IPS-15b (cell line): ENCODE results near the gene ENAM.

Source experiments
- H3K27me3 ChIP-seq: one replicate; pipeline ENCODE4 v1.6.1; 2013; ENCODE audit warnings: low read length; ENCODE audit not compliant: control insufficient read depth, insufficient read depth
- H3K36me3 ChIP-seq: one replicate; pipeline ENCODE4 v1.6.1; 2013; ENCODE audit warnings: low read length; ENCODE audit not compliant: control insufficient read depth, insufficient read depth
- H3K4me1 ChIP-seq: one replicate; pipeline ENCODE4 v1.6.1; 2013; ENCODE audit warnings: mild to moderate bottlenecking, low read length; ENCODE audit not compliant: control insufficient read depth, insufficient read depth
- H3K4me3 ChIP-seq: one replicate; pipeline ENCODE4 v1.5.1; 2013; ENCODE audit warnings: low read depth, low read length
- H3K9ac ChIP-seq: one replicate; pipeline ENCODE4 v1.6.1; 2013; ENCODE audit warnings: low read depth, mild to moderate bottlenecking, low read length
- H3K9me3 ChIP-seq: one replicate; pipeline ENCODE4 v1.6.1; 2013; ENCODE audit warnings: mild to moderate bottlenecking, low read length; ENCODE audit not compliant: control insufficient read depth, insufficient read depth

The ENAM gene, protein sequence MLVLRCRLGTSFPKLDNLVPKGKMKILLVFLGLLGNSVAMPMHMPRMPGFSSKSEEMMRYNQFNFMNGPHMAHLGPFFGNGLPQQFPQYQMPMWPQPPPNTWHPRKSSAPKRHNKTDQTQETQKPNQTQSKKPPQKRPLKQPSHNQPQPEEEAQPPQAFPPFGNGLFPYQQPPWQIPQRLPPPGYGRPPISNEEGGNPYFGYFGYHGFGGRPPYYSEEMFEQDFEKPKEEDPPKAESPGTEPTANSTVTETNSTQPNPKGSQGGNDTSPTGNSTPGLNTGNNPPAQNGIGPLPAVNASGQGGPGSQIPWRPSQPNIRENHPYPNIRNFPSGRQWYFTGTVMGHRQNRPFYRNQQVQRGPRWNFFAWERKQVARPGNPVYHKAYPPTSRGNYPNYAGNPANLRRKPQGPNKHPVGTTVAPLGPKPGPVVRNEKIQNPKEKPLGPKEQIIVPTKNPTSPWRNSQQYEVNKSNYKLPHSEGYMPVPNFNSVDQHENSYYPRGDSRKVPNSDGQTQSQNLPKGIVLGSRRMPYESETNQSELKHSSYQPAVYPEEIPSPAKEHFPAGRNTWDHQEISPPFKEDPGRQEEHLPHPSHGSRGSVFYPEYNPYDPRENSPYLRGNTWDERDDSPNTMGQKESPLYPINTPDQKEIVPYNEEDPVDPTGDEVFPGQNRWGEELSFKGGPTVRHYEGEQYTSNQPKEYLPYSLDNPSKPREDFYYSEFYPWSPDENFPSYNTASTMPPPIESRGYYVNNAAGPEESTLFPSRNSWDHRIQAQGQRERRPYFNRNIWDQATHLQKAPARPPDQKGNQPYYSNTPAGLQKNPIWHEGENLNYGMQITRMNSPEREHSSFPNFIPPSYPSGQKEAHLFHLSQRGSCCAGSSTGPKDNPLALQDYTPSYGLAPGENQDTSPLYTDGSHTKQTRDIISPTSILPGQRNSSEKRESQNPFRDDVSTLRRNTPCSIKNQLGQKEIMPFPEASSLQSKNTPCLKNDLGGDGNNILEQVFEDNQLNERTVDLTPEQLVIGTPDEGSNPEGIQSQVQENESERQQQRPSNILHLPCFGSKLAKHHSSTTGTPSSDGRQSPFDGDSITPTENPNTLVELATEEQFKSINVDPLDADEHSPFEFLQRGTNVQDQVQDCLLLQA

GRCh38 chr4:70628444-70628843, at the start of gene ENAM:
Gene ENAM (plus strand): TSS chr4:70628744. CDS start chr4:70629501, 757 bp downstream.
- no peak within 1 kb of the TSS for H3K9ac ChIP-seq
- H3K36me3 ChIP-seq: no peaks in the 10 kb centered on the region
- no peaks in the 10 kb centered on the region for H3K9me3 ChIP-seq
- H3K4me1 ChIP-seq: no peaks in the 10 kb centered on the region
- H3K27me3 ChIP-seq: no peaks in the 10 kb centered on the region
- no peak within 1 kb of the TSS for H3K4me3 ChIP-seq

GRCh38 chr4:70581980-70582379, 46.6 kb upstream of the ENAM start:
- no peak overlapping the region for H3K4me3 ChIP-seq
- H3K9ac ChIP-seq: no peak overlapping the region
- no peaks in the 10 kb centered on the region for H3K4me1 ChIP-seq
- no peaks in the 10 kb centered on the region for H3K27me3 ChIP-seq
- no peaks in the 10 kb centered on the region for H3K9me3 ChIP-seq
- H3K36me3 ChIP-seq: no peaks in the 10 kb centered on the region

- no peak overlapping the region for H3K4me3 ChIP-seq
- no peaks in the 10 kb centered on the region for H3K27me3 ChIP-seq
- no peaks in the 10 kb centered on the region for H3K9me3 ChIP-seq
- H3K4me1 ChIP-seq: no peaks in the 10 kb centered on the region
- no peak overlapping the region for H3K9ac ChIP-seq
- no peaks in the 10 kb centered on the region for H3K36me3 ChIP-seq
These were observed 44.4 kb upstream of the ENAM start for GRCh38 chr4:70583952-70584834.

- Histone ChIP-seq H3K27me3 (no peaks in the 10 kb centered on the region), H3K36me3 (no peaks in the 10 kb centered on the region), H3K9ac (no peak overlapping the region), H3K4me3 (no peak overlapping the region), H3K4me1 (no peaks in the 10 kb centered on the region), H3K9me3 (no peaks in the 10 kb centered on the region)
These were observed 41.7 kb upstream of the ENAM start for GRCh38 chr4:70586841-70587240.

GRCh38 chr4:70589785-70590184, 38.8 kb upstream of the ENAM start:
- H3K4me3 ChIP-seq: no peak overlapping the region
- no peaks in the 10 kb centered on the region for H3K27me3 ChIP-seq
- H3K4me1 ChIP-seq: no peaks in the 10 kb centered on the region
- no peak overlapping the region for H3K9ac ChIP-seq
- no peaks in the 10 kb centered on the region for H3K9me3 ChIP-seq
- no peaks in the 10 kb centered on the region for H3K36me3 ChIP-seq

GRCh38 chr4:70591955-70592582, 36.5 kb upstream of the ENAM start, which contains the start of gene AMBN:
Gene AMBN (plus strand): TSS chr4:70592256. CDS start chr4:70592359, 103 bp downstream.
- no peaks in the 10 kb centered on the region for H3K9me3 ChIP-seq

GRCh38 chr4:70594196-70594595, 34.3 kb upstream of the ENAM start:
- Histone ChIP-seq H3K36me3 (no peaks in the 10 kb centered on the region), H3K9me3 (no peaks in the 10 kb centered on the region), H3K27me3 (no peaks in the 10 kb centered on the region), H3K4me3 (no peak overlapping the region), H3K4me1 (no peaks in the 10 kb centered on the region), H3K9ac (no peak overlapping the region)

More at GRCh38 chr4:70591955-70592582, 36.5 kb upstream of the ENAM start, which contains the start of gene AMBN:
- Histone ChIP-seq H3K36me3 (no peaks in the 10 kb centered on the region), H3K4me1 (no peaks in the 10 kb centered on the region), H3K27me3 (no peaks in the 10 kb centered on the region), H3K4me3 (no peak within 1 kb of the TSS), H3K9ac (no peak within 1 kb of the TSS)

GRCh38 chr4:70600305-70600704, 28.2 kb upstream of the ENAM start:
- Histone ChIP-seq H3K4me1 (no peaks in the 10 kb centered on the region), H3K4me3 (no peak overlapping the region), H3K9me3 (no peaks in the 10 kb centered on the region), H3K27me3 (no peaks in the 10 kb centered on the region), H3K36me3 (no peaks in the 10 kb centered on the region), H3K9ac (no peak overlapping the region)

GRCh38 chr4:70600977-70601376, 27.6 kb upstream of the ENAM start:
- Histone ChIP-seq H3K9me3 (no peaks in the 10 kb centered on the region), H3K36me3 (no peaks in the 10 kb centered on the region), H3K9ac (no peak overlapping the region), H3K27me3 (no peaks in the 10 kb centered on the region), H3K4me1 (no peaks in the 10 kb centered on the region), H3K4me3 (no peak overlapping the region)

GRCh38 chr4:70601422-70602039, 27.0 kb upstream of the ENAM start:
- no peaks in the 10 kb centered on the region for H3K9me3 ChIP-seq
- H3K36me3 ChIP-seq: no peaks in the 10 kb centered on the region
- H3K9ac ChIP-seq: no peak overlapping the region
- H3K4me3 ChIP-seq: no peak overlapping the region
- H3K4me1 ChIP-seq: no peaks in the 10 kb centered on the region
- H3K27me3 ChIP-seq: no peaks in the 10 kb centered on the region
